ENCODE measurements around the gene DNAAF5.

The DNAAF5 gene

DNA sequence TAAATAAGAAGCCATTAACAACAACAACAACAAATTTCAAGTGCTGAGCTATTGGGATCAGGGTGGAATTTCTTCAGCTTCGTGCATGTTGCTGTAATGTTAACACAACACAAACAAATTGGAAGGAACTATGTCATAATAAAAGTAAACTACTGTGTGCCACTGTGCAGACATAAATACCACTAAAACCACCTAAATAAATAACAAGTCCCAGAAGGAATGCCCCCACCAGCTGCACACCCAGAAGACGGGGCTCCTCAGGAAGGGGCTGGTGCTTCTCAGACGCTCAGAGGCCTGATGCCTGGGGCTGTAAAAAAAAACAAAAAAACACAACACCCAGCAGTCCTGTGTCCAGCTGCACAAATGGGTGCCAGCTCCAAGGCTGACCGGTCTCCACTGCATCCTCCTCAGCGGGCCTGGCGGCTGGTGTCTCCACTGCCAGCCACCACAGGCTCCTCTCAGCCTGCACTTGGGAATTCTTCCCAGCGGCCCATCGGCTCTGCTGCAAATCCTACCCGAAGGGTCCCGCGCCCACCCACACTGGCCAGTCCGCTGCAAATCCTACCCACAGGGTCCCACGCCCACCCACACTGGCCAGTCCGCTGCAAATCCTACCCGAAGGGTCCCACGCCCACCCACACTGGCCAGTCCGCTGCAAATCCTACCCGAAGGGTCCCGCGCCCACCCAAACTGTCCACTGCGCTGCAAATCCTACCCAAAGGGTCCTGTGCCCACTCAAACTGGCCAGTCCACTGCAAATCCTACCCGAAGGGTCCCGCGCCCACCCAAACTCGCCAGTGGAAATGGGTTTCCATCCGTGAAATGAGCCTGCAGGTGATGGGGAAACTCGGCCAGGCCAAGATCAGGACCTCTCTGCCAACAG lies 35.8 kb upstream of the DNAAF5 start:
- H3K14ac ChIP-seq (ENCODE audit: low read length): no peak overlapping the region
- H3K4me3 ChIP-seq (ENCODE audit: low read depth, low read length): no peak overlapping the region
- no peak overlapping the region for H2AFZ ChIP-seq (ENCODE audit: insufficient read depth, low read length, poor library complexity)
- no peak overlapping the region for H4K8ac ChIP-seq (ENCODE audit: low read depth, low read length)
- H2BK12ac ChIP-seq (ENCODE audit: low read length): no peak overlapping the region
- H3K4me2 ChIP-seq (ENCODE audit: low read length): no peak overlapping the region
- no peaks in the 10 kb centered on the region for H3K27me3 ChIP-seq (ENCODE audit: insufficient read depth, low read length)
- H3K23ac ChIP-seq (ENCODE audit: low read length): no peak overlapping the region
- H3K9ac ChIP-seq (ENCODE audit: low read length): no peak overlapping the region
- H3K4ac ChIP-seq (ENCODE audit: low read depth, low read length): no peak overlapping the region
- no CpG with 5 or more reads among the region's 27 CpGs for WGBS (ENCODE audit: extremely low coverage, insufficient coverage, insufficient read length)
- H3K18ac ChIP-seq (ENCODE audit: low read length): no peak overlapping the region
- no peak overlapping the region for H4K91ac ChIP-seq (ENCODE audit: low read depth, low read length)
- no peak overlapping the region for H2BK5ac ChIP-seq (ENCODE audit: low read depth, low read length, poor library complexity)
- no peak overlapping the region for H2BK120ac ChIP-seq (ENCODE audit: insufficient read depth, low read length, poor library complexity)
- H2AK5ac ChIP-seq (ENCODE audit: low read length): no peak overlapping the region
- no peaks in the 10 kb centered on the region for H3K79me2 ChIP-seq (ENCODE audit: control insufficient read depth, insufficient read depth, low read length, poor library complexity)
- DNase-seq: no peak
- H3K4me1 ChIP-seq (ENCODE audit: control insufficient read depth in 1 of 2, insufficient read depth in 2 of 2, low read length in 2 of 2): no peaks in the 10 kb centered on the region
- H4K12ac ChIP-seq (ENCODE audit: low read depth, low read length): no peak overlapping the region
- H3K36me3 ChIP-seq (ENCODE audit: control insufficient read depth in 1 of 2, insufficient read depth in 2 of 2, low read length in 2 of 2): no peaks in the 10 kb centered on the region
- no peak overlapping the region for H3K27ac ChIP-seq (ENCODE audit: low read depth, low read length)
- no peaks in the 10 kb centered on the region for H3K79me1 ChIP-seq (ENCODE audit: low read length)
- H3K9me3 ChIP-seq (ENCODE audit: insufficient read depth, low read depth, low read length): peaks cover 7% of the 10 kb centered on the region

GRCh38 chr7:691361-692045 lies 35.0 kb upstream of the DNAAF5 start:
- Histone ChIP-seq H3K27ac (ENCODE audit: low read depth, low read length) (no peak overlapping the region), H3K18ac (ENCODE audit: low read length) (no peak overlapping the region), H3K14ac (ENCODE audit: low read length) (no peak overlapping the region), H3K4me1 (ENCODE audit: control insufficient read depth in 1 of 2, insufficient read depth in 2 of 2, low read length in 2 of 2) (peaks cover 0 to under 1% of the 10 kb centered on the region in 2 experiments), H2AK5ac (ENCODE audit: low read length) (no peak overlapping the region), H2AFZ (ENCODE audit: insufficient read depth, low read length, poor library complexity) (no peak overlapping the region), H4K91ac (ENCODE audit: low read depth, low read length) (no peak overlapping the region), H3K9ac (ENCODE audit: low read length) (no peak overlapping the region), H3K23ac (ENCODE audit: low read length) (no peak overlapping the region), H3K27me3 (ENCODE audit: insufficient read depth, low read length) (no peaks in the 10 kb centered on the region), H4K8ac (ENCODE audit: low read depth, low read length) (no peak overlapping the region), H3K79me2 (ENCODE audit: control insufficient read depth, insufficient read depth, low read length, poor library complexity) (no peaks in the 10 kb centered on the region), H3K4me3 (ENCODE audit: low read depth, low read length) (no peak overlapping the region), H4K12ac (ENCODE audit: low read depth, low read length) (no peak overlapping the region), H3K36me3 (ENCODE audit: control insufficient read depth in 1 of 2, insufficient read depth in 2 of 2, low read length in 2 of 2) (no peaks in the 10 kb centered on the region), H2BK120ac (ENCODE audit: insufficient read depth, low read length, poor library complexity) (no peak overlapping the region), H3K4ac (ENCODE audit: low read depth, low read length) (no peak overlapping the region), H2BK5ac (ENCODE audit: low read depth, low read length, poor library complexity) (no peak overlapping the region), H3K4me2 (ENCODE audit: low read length) (no peak overlapping the region), H3K79me1 (ENCODE audit: low read length) (no peaks in the 10 kb centered on the region), H2BK12ac (ENCODE audit: low read length) (no peak overlapping the region), H3K9me3 (ENCODE audit: insufficient read depth, low read depth, low read length) (peaks cover 7% of the 10 kb centered on the region)
- DNase-seq: no peak
- WGBS (ENCODE audit: extremely low coverage, insufficient coverage, insufficient read length): no CpG with 5 or more reads among the region's 25 CpGs

DNA sequence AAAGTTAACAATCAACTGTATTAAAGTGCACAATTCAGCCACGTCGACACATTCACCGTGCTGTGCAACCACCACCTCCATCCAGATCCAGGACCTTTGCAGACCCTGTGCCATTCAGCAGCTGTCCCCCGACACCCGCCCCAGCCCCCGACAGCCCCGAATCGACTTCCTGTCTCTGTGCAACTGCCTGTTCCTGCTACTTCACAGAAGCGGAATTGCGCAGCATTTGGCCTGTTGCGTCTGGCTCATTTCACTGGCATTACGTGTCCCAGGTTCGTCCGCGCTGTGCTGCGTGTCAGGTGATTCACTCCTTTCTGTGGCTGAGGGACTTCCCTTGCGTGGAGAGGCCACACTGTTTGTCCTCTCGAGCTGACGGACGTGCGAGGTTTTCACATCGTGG lies 33.2 kb upstream of the DNAAF5 start:
- Histone ChIP-seq H4K91ac (ENCODE audit: low read depth, low read length) (no peak overlapping the region), H3K18ac (ENCODE audit: low read length) (no peak overlapping the region), H2BK12ac (ENCODE audit: low read length) (no peak overlapping the region), H3K79me2 (ENCODE audit: control insufficient read depth, insufficient read depth, low read length, poor library complexity) (no peaks in the 10 kb centered on the region), H3K27ac (ENCODE audit: low read depth, low read length) (no peak overlapping the region), H3K27me3 (ENCODE audit: insufficient read depth, low read length) (no peaks in the 10 kb centered on the region), H4K8ac (ENCODE audit: low read depth, low read length) (no peak overlapping the region), H3K4me1 (ENCODE audit: control insufficient read depth in 1 of 2, insufficient read depth in 2 of 2, low read length in 2 of 2) (peaks cover 0 to 3% of the 10 kb centered on the region in 2 experiments), H2BK120ac (ENCODE audit: insufficient read depth, low read length, poor library complexity) (no peak overlapping the region), H3K79me1 (ENCODE audit: low read length) (no peaks in the 10 kb centered on the region), H3K36me3 (ENCODE audit: control insufficient read depth in 1 of 2, insufficient read depth in 2 of 2, low read length in 2 of 2) (no peaks in the 10 kb centered on the region), H3K14ac (ENCODE audit: low read length) (no peak overlapping the region), H3K9ac (ENCODE audit: low read length) (no peak overlapping the region), H3K23ac (ENCODE audit: low read length) (no peak overlapping the region), H3K4me2 (ENCODE audit: low read length) (no peak overlapping the region), H2AK5ac (ENCODE audit: low read length) (no peak overlapping the region), H2BK5ac (ENCODE audit: low read depth, low read length, poor library complexity) (no peak overlapping the region), H3K9me3 (ENCODE audit: insufficient read depth, low read depth, low read length) (peaks cover 5% of the 10 kb centered on the region), H4K12ac (ENCODE audit: low read depth, low read length) (no peak overlapping the region), H2AFZ (ENCODE audit: insufficient read depth, low read length, poor library complexity) (no peak overlapping the region), H3K4me3 (ENCODE audit: low read depth, low read length) (no peak overlapping the region), H3K4ac (ENCODE audit: low read depth, low read length) (no peak overlapping the region)
- no CpG with 5 or more reads among the region's 22 CpGs for WGBS (ENCODE audit: extremely low coverage, insufficient coverage, insufficient read length)
- DNase-seq: no peak

- Histone ChIP-seq H2BK12ac (ENCODE audit: low read length) (no peak overlapping the region), H4K12ac (ENCODE audit: low read depth, low read length) (no peak overlapping the region), H3K14ac (ENCODE audit: low read length) (no peak overlapping the region), H2BK5ac (ENCODE audit: low read depth, low read length, poor library complexity) (no peak overlapping the region), H3K79me1 (ENCODE audit: low read length) (no peaks in the 10 kb centered on the region), H2AFZ (ENCODE audit: insufficient read depth, low read length, poor library complexity) (no peak overlapping the region), H3K27ac (ENCODE audit: low read depth, low read length) (no peak overlapping the region), H3K79me2 (ENCODE audit: control insufficient read depth, insufficient read depth, low read length, poor library complexity) (no peaks in the 10 kb centered on the region), H3K9ac (ENCODE audit: low read length) (no peak overlapping the region), H3K18ac (ENCODE audit: low read length) (no peak overlapping the region), H3K36me3 (ENCODE audit: control insufficient read depth in 1 of 2, insufficient read depth in 2 of 2, low read length in 2 of 2) (no peaks in the 10 kb centered on the region), H3K4me3 (ENCODE audit: low read depth, low read length) (no peak overlapping the region), H2AK5ac (ENCODE audit: low read length) (no peak overlapping the region), H3K9me3 (ENCODE audit: insufficient read depth, low read depth, low read length) (peaks cover 2% of the 10 kb centered on the region), H4K91ac (ENCODE audit: low read depth, low read length) (no peak overlapping the region), H3K23ac (ENCODE audit: low read length) (no peak overlapping the region), H3K4me2 (ENCODE audit: low read length) (no peak overlapping the region), H3K4me1 (ENCODE audit: control insufficient read depth in 1 of 2, insufficient read depth in 2 of 2, low read length in 2 of 2) (peaks cover 0 to 3% of the 10 kb centered on the region in 2 experiments), H2BK120ac (ENCODE audit: insufficient read depth, low read length, poor library complexity) (no peak overlapping the region), H4K8ac (ENCODE audit: low read depth, low read length) (no peak overlapping the region), H3K27me3 (ENCODE audit: insufficient read depth, low read length) (no peaks in the 10 kb centered on the region), H3K4ac (ENCODE audit: low read depth, low read length) (no peak overlapping the region)
- no peak for DNase-seq
- no CpG with 5 or more reads among the region's 9 CpGs for WGBS (ENCODE audit: extremely low coverage, insufficient coverage, insufficient read length)
Observed at GRCh38 chr7:696426-696811, 30.1 kb upstream of the DNAAF5 start.
